DND-41 (cell line): ENCODE data around the gene TMEM107.

Source experiments
- ATAC-seq: fragments of 200-7000 bp; cut with Tn5 transposase; 3 replicates; pipeline ENCODE4 v1.9.1; 2021; ENCODE audit warnings: low read depth; ENCODE audit not compliant: insufficient read depth
- DNase-seq: peaks from one replicate; pipeline ENCODE4 v3.0.0-alpha.2; 2020
- H2AFZ ChIP-seq: 2 replicates; pipeline ENCODE4 v1.6.0; 2012; ENCODE audit warnings: low read depth, low read length
- H3K27ac ChIP-seq: 2 replicates; pipeline ENCODE4 v1.5.1; 2012; ENCODE audit warnings: low read length, inconsistent platforms
- H3K27me3 ChIP-seq: fragments of 200-600 bp; sonication (generic); 2 replicates; pipeline ENCODE4 v1.6.0; 2012; ENCODE audit warnings: low read length, mild to moderate bottlenecking, inconsistent platforms; ENCODE audit not compliant: insufficient read depth, poor library complexity
- H3K36me3 ChIP-seq: 2 replicates; pipeline ENCODE4 v1.5.1; 2012; ENCODE audit warnings: low read length, inconsistent platforms; ENCODE audit not compliant: insufficient read depth
- H3K4me1 ChIP-seq: 2 replicates; pipeline ENCODE4 v1.5.1; 2012; ENCODE audit warnings: mild to moderate bottlenecking, low read length; ENCODE audit not compliant: insufficient read depth
- H3K4me2 ChIP-seq: 2 replicates; pipeline ENCODE4 v1.6.0; 2012; ENCODE audit warnings: mild to moderate bottlenecking, moderate library complexity, low read length, inconsistent platforms; ENCODE audit not compliant: insufficient read depth
- H3K4me3 ChIP-seq, 2 experiments: fragments of 200-600 bp in 1 of 2; shearing (Covaris generic) in 1 of 2; 2 replicates each; pipeline ENCODE4 v1.5.1; 2012 to 2016; ENCODE audit warnings: inconsistent platforms in 2 of 2, low read length in 2 of 2, mild to moderate bottlenecking in 2 of 2, low read depth in 1 of 2, moderate library complexity in 1 of 2
- H3K79me2 ChIP-seq: 2 replicates; pipeline ENCODE4 v1.6.0; 2012; ENCODE audit warnings: low read length, inconsistent platforms; ENCODE audit not compliant: insufficient read depth
- H3K9ac ChIP-seq: 2 replicates; pipeline ENCODE4 v1.6.0; 2012; ENCODE audit warnings: low read depth, mild to moderate bottlenecking, inconsistent platforms, low read length, moderate library complexity
- H3K9me3 ChIP-seq: 2 replicates; pipeline ENCODE4 v1.5.1; 2012; ENCODE audit warnings: low read length, moderate library complexity, mild to moderate bottlenecking, inconsistent platforms; ENCODE audit not compliant: insufficient read depth, severe bottlenecking
- H4K20me1 ChIP-seq: 2 replicates; pipeline ENCODE4 v1.6.0; 2012; ENCODE audit warnings: low read length; ENCODE audit not compliant: insufficient read depth
- CTCF ChIP-seq: IDR thresholded peaks from 2 replicates; pipeline ENCODE4 v1.5.1; 2012; ENCODE audit warnings: borderline replicate concordance, low read length, moderate library complexity, mild to moderate bottlenecking; ENCODE audit not compliant: poor library complexity, severe bottlenecking; ENCODE audit errors: extremely low read depth
- EZH2 ChIP-seq: IDR thresholded peaks from 3 replicates; pipeline ENCODE4 v1.6.1; 2012; ENCODE audit warnings: borderline replicate concordance, low read depth, mild to moderate bottlenecking, moderate library complexity, low read length, inconsistent platforms; ENCODE audit not compliant: severe bottlenecking

TMEM107 gene

GRCh38 chr17:8189711-8190477 lies 13.7 kb upstream of the TMEM107 start, which contains the start of gene BORCS6:
TSS of gene BORCS6 (minus strand) at chr17:8190180. CDS start at chr17:8190140, 40 bp downstream.
- peak within 1 kb of the TSS; percentile 77 for H2AFZ ChIP-seq
- peak; percentile 98 for DNase-seq
- peaks cover 17% of the 10 kb centered on the region for H3K79me2 ChIP-seq
- TF ChIP-seq CTCF (no peak), EZH2 (no peak)
- H3K36me3 ChIP-seq = no peaks in the 10 kb centered on the region; the same call in 1 of the 2 replicates
- peaks cover 72% of the 10 kb centered on the region for H3K4me1 ChIP-seq
- ATAC-seq = peak; percentile 76
- H3K4me2 ChIP-seq = peak within 1 kb of the TSS; percentile 91
- H3K27me3 ChIP-seq = no peaks in the 10 kb centered on the region
- peaks cover 13% of the 10 kb centered on the region for H4K20me1 ChIP-seq
- H3K4me3 ChIP-seq = peak within 1 kb of the TSS; percentile 70 to 80
- no peaks in the 10 kb centered on the region for H3K9me3 ChIP-seq
- peak within 1 kb of the TSS; percentile 99 for H3K27ac ChIP-seq
- peak within 1 kb of the TSS; percentile 70 for H3K9ac ChIP-seq

DNA sequence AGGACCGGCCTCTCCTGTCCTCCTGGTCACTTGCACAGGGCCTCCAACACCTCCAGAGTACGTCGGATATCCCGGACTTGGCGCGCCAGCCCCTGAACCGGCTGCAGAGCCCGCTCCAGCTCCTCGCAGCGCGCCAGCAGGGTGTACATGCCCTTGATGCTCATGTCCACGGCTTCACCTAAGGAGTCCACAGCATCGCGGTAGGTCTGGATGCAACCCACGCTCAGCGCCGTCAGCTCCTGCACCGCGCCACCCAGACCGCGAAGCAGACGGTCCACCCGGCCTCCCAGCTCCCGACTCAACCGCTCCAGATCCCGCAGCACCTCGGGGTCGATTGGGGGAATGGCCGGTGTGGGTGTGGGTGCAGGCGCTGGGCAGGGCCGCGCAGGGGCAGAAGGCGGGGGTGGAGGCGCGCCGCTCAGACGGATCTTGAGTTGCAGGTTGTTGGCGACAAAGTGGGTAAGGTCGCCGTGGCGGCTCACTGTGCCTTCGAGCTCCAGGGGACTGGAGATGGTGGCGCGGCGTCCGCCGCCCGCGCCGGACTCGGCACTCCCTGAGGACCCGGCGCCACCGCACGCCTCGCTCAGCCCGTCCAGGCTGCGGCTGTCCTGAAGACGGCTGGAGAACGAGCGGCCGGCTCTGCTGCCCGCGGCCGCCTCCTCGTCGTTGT lies 13.0 kb upstream of the TMEM107 start:
- H3K9me3 ChIP-seq = no peaks in the 10 kb centered on the region
- TF ChIP-seq EZH2 (no peak), CTCF (no peak)
- H3K27ac ChIP-seq = peak overlapping the region; percentile 99
- peak overlapping the region; percentile 70 to 80; a peak in 3 of 4 replicates for H3K4me3 ChIP-seq
- H3K79me2 ChIP-seq = peaks cover 17% of the 10 kb centered on the region
- DNase-seq = peak; percentile 27
- H3K4me1 ChIP-seq = peaks cover 76% of the 10 kb centered on the region
- peak overlapping the region; percentile 91 for H3K4me2 ChIP-seq
- H3K36me3 ChIP-seq = no peaks in the 10 kb centered on the region; the same call in 1 of the 2 replicates
- no peak for ATAC-seq
- H3K9ac ChIP-seq = peak overlapping the region; percentile 70
- peaks cover 13% of the 10 kb centered on the region for H4K20me1 ChIP-seq
- peak overlapping the region; percentile 77 for H2AFZ ChIP-seq
- H3K27me3 ChIP-seq = no peaks in the 10 kb centered on the region

DNA sequence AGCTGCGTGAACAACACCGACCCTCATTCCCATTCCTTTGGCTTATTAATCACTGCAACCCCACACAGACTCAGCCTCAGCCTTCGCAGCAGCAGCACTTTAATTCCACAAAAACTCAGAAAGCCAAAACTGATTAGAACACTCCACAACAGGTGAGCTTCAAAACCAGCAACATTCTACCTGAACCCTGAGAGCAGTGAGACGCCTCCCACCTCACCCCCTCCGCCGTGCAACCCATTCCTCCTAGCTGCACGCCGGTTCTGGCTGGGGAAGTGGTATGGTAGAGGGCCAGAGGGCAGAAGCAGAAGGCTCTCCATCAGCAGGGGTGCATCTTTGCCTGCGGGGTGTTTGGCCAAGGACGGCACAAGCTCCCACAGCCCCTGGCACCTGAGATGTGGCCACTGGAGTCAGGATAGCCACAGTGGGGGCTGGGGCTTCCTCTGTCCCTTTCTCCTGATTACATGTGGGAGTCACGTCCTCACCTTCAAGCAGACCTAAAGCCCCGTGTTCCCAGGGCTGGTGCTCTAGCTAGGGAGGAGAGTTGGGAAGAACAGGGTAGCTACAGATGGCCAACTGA lies 12.2 kb upstream of the TMEM107 start:
- Histone ChIP-seq H3K27ac (peak overlapping the region; percentile 99), H3K4me3 (peak overlapping the region; percentile 70 to 80; a peak in 3 of 4 replicates), H3K9ac (peak overlapping the region; percentile 70), H3K4me2 (peak overlapping the region; percentile 91), H3K4me1 (peaks cover 75% of the 10 kb centered on the region), H2AFZ (no peak overlapping the region), H3K9me3 (no peaks in the 10 kb centered on the region), H3K36me3 (no peaks in the 10 kb centered on the region; the same call in 1 of the 2 replicates), H3K79me2 (peaks cover 17% of the 10 kb centered on the region), H3K27me3 (no peaks in the 10 kb centered on the region), H4K20me1 (peaks cover 13% of the 10 kb centered on the region)
- no peak for TF ChIP-seq EZH2
- TF ChIP-seq CTCF = no peak
- DNase-seq (peak; percentile 26), ATAC-seq (no peak)
